Measurements from ENCODE around the gene AEN. TPM values are rescaled to one million over a fixed set of nuclear protein-coding genes. Genes with fewer than 3 reads are reported as not detected.

Gene AEN
- total RNA-seq, 1 experiment from 2014 or later, result 36.2 TPM

DNA sequence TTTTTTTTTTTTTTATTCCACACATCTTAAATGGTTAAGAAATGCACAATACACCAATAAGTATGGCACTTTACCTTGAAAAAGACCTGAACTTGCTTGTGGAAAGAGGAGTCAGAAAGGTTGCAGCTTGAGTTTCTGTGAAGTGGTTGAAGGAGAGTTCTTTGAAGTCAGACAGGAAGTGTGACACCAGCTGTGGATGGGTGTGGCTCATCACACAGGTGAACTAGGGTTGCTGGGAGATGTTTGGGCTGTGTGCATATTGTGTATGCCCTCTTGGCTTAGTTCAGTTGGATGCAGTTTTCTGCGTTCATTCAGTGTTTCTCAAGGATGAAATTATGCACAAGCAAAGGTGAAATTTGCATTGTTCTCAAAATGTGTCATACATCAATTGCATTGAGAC lies 6.3 kb downstream of the AEN start:
- ChIA-PET CTCF (no interaction called here), RAD21 (ENCODE audit: low non-redundant PET in 1 of 2, low total read pairs in 2 of 2, uncharacterized antibody in 2 of 2, unreplicated experiment in 2 of 2) (no interaction called here), POLR2A (interaction anchor here (1.4 kb wide), 1 partner anchor 11 kb away, joined by 3 read pairs; the partner anchor contains the start of gene ISG20)
- Histone ChIP-seq H3K36me3 (ENCODE audit: control insufficient read depth in 1 of 2, insufficient read depth in 2 of 2, low read length in 2 of 2) (peaks cover 25 to 66% of the 10 kb centered on the region in 2 experiments), H3K4me1 (ENCODE audit: control insufficient read depth in 1 of 2, insufficient read depth in 2 of 2, low read length in 2 of 2) (peaks cover 11 to 52% of the 10 kb centered on the region in 2 experiments), H3K27me3 (ENCODE audit: insufficient read depth, low read length) (no peaks in the 10 kb centered on the region), H3K4me2 (ENCODE audit: low read length) (peak overlapping the region; percentile 16; the same call in 1 of the 2 replicates), H3K79me2 (ENCODE audit: insufficient read depth, low read length) (peaks cover 98% of the 10 kb centered on the region), H3K9ac (ENCODE audit: low read length) (no peak overlapping the region), H3K4me3 (replicated peaks in 1 of 2; ENCODE audit: low read depth in 1 of 2, low read length in 2 of 2) (no peak overlapping the region), H4K20me1 (ENCODE audit: insufficient read depth) (peaks cover 44% of the 10 kb centered on the region; the same call in 1 of the 2 replicates), H2AFZ (ENCODE audit: low read depth, low read length, poor library complexity, severe bottlenecking) (no peak overlapping the region), H3K9me3 (ENCODE audit: control insufficient read depth in 1 of 2, insufficient read depth in 1 of 2, low read depth in 1 of 2, low read length in 2 of 2) (no peaks in the 10 kb centered on the region), H3K27ac (ENCODE audit: low read depth, low read length) (no peak overlapping the region), H3K9me2 (ENCODE audit: insufficient read depth) (no peaks in the 10 kb centered on the region)
- DNase-seq (ENCODE audit: low read depth, low spot score) (no peak), ATAC-seq (no peak)
- no peak for TF ChIP-seq ELF1 (IDR thresholded peaks at IDR 0.05; ENCODE audit: borderline replicate concordance, low read depth)
- peak; percentile 65 for TF ChIP-seq TCF7L2 (IDR thresholded peaks at IDR 0.05; ENCODE audit: borderline replicate concordance, extremely low read depth, insufficient read depth, insufficient read length)
- TF ChIP-seq EGR1 (IDR thresholded peaks at IDR 0.05; ENCODE audit: low read depth), result no peak
- intact Hi-C loops (cut with micrococcal nuclease), result no loop called here
- BruUV-seq (replicated peaks), result no TSS peak

DNA sequence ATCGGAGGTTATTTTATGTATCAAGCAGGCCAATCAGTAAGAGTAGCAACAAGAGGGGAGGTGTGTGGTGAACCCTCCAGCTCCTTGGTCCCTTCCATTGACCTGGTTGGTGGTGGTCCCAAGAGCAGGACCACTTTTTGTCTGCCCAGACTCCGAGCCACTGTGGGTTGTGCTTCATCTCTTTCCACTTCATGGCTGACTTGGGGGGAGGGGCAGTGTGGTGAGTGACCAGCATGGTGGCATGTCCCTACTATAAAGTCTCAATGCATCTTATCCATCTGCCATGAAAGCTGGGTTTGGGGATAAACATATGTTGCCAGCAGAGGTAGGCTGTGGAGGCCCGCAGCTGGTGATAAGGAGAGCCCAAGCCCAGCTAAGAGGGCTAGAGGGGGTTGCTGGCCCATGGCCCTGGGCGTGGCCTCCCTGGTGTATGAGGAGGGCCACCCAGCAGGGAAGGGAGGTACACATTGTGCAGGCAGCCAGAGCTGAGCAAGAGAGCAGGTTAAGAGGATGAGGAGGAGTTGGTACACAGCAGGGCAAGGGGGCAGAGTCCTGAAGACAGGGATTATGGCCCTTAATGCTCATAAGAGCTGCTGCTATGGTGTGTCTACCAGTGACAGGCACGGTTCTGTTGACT lies 7.0 kb downstream of the AEN start:
- intact Hi-C loops (cut with micrococcal nuclease), result no loop called here
- H3K4me3 ChIP-seq (replicated peaks in 1 of 2; ENCODE audit: low read depth in 1 of 2, low read length in 2 of 2), result no peak overlapping the region
- H3K9ac ChIP-seq (ENCODE audit: low read length), result no peak overlapping the region
- peaks cover 5 to 45% of the 10 kb centered on the region in 2 experiments for H3K4me1 ChIP-seq (ENCODE audit: control insufficient read depth in 1 of 2, insufficient read depth in 2 of 2, low read length in 2 of 2)
- H3K9me3 ChIP-seq (ENCODE audit: control insufficient read depth in 1 of 2, insufficient read depth in 1 of 2, low read depth in 1 of 2, low read length in 2 of 2), result no peaks in the 10 kb centered on the region
- BruUV-seq (replicated peaks), result no TSS peak
- H3K36me3 ChIP-seq (ENCODE audit: control insufficient read depth in 1 of 2, insufficient read depth in 2 of 2, low read length in 2 of 2), result peaks cover 25 to 67% of the 10 kb centered on the region in 2 experiments
- RAD21 ChIA-PET (ENCODE audit: low non-redundant PET in 1 of 2, low total read pairs in 2 of 2, uncharacterized antibody in 2 of 2, unreplicated experiment in 2 of 2), result no interaction called here
- CTCF ChIA-PET, result no interaction called here
- H3K4me2 ChIP-seq (ENCODE audit: low read length), result no peak overlapping the region
- H3K79me2 ChIP-seq (ENCODE audit: insufficient read depth, low read length), result peaks cover 91% of the 10 kb centered on the region
- TF ChIP-seq RAD21 (IDR thresholded peaks at IDR 0.05; ENCODE audit: low read depth), result no peak
- TF ChIP-seq FOSL1 (IDR thresholded peaks at IDR 0.05; ENCODE audit: low read depth), result no peak
- TF ChIP-seq SP1 (IDR thresholded peaks at IDR 0.05; ENCODE audit: low read depth), result no peak
- TF ChIP-seq POLR2A (IDR thresholded peaks at IDR 0.05; ENCODE audit: borderline replicate concordance, extremely low read depth, insufficient read depth, insufficient read length), result no peak
- TF ChIP-seq, protein P1, sequence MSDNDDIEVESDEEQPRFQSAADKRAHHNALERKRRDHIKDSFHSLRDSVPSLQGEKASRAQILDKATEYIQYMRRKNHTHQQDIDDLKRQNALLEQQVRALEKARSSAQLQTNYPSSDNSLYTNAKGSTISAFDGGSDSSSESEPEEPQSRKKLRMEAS (IDR thresholded peaks at IDR 0.05), result no peak
- no peak for TF ChIP-seq EGR1 (IDR thresholded peaks at IDR 0.05; ENCODE audit: low read depth)
- no peak for TF ChIP-seq REST (IDR thresholded peaks at IDR 0.05; ENCODE audit: low read depth)
- TF ChIP-seq ATF3 (IDR thresholded peaks at IDR 0.05), result no peak
- no peak for TF ChIP-seq SRF (IDR thresholded peaks at IDR 0.05; ENCODE audit: low read depth)
- TF ChIP-seq ZFX (IDR thresholded peaks at IDR 0.05), result no peak
- no peak for TF ChIP-seq JUND (IDR thresholded peaks at IDR 0.05)
- no peak for TF ChIP-seq EZH2 (IDR thresholded peaks at IDR 0.05)
- TF ChIP-seq CEBPB (IDR thresholded peaks at IDR 0.05; ENCODE audit: low read depth), result no peak
- TF ChIP-seq CBX3 (IDR thresholded peaks at IDR 0.05; ENCODE audit: low read depth), result no peak
- no peaks in the 10 kb centered on the region for H3K27me3 ChIP-seq (ENCODE audit: insufficient read depth, low read length)
- ATAC-seq, result no peak
- DNase-seq (ENCODE audit: low read depth, low spot score), result no peak
- H4K20me1 ChIP-seq (ENCODE audit: insufficient read depth), result peaks cover 44% of the 10 kb centered on the region; the same call in 1 of the 2 replicates
- no peaks in the 10 kb centered on the region for H3K9me2 ChIP-seq (ENCODE audit: insufficient read depth)
- H2AFZ ChIP-seq (ENCODE audit: low read depth, low read length, poor library complexity, severe bottlenecking), result no peak overlapping the region
- POLR2A ChIA-PET, result interaction anchor here (0.6 to 1.4 kb wide), 3 partner anchors 10 to 265 kb away, joined by 3 to 4 read pairs (median 4); partner anchors contain the start of gene ISG20
- no peak overlapping the region for H3K27ac ChIP-seq (ENCODE audit: low read depth, low read length)
